ENCODE data around the gene CHKA.

DNA sequence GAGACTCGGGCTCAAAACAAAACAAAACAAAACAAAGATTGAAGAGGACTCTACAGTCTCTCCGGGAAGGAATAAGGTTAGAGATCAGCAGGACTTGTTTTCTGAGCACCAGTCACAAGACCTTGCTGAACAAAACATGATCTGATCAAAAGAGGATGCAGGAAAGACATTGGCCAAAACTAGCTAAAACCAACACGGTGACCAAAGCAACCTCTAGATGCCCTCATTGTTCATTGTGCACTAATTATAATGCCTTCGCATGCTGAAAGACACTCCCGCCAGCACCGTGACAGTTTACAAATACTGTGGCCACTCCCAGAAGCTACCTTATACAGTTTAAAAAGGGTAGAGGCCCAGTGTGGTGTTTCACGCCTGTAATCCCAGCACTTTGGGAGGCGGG is 15.7 kb upstream of the CHKA start:
- TF ChIP-seq, protein P1, sequence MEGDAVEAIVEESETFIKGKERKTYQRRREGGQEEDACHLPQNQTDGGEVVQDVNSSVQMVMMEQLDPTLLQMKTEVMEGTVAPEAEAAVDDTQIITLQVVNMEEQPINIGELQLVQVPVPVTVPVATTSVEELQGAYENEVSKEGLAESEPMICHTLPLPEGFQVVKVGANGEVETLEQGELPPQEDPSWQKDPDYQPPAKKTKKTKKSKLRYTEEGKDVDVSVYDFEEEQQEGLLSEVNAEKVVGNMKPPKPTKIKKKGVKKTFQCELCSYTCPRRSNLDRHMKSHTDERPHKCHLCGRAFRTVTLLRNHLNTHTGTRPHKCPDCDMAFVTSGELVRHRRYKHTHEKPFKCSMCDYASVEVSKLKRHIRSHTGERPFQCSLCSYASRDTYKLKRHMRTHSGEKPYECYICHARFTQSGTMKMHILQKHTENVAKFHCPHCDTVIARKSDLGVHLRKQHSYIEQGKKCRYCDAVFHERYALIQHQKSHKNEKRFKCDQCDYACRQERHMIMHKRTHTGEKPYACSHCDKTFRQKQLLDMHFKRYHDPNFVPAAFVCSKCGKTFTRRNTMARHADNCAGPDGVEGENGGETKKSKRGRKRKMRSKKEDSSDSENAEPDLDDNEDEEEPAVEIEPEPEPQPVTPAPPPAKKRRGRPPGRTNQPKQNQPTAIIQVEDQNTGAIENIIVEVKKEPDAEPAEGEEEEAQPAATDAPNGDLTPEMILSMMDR (IDR thresholded peaks at IDR 0.05), result no peak
- TF ChIP-seq TCF7L2 (IDR thresholded peaks at IDR 0.05; ENCODE audit: low read depth, low read length), result no peak

Data from Panc1 (cell line).